ENCODE data around the gene LRRFIP1. TPM values are rescaled to one million over a fixed set of nuclear protein-coding genes. Genes with fewer than 3 reads are reported as not detected.

LRRFIP1 gene
- 18.9 and 40.7 TPM in 2 replicates for total RNA-seq (ENCODE audit: low replicate concordance)

- Mint-ChIP-seq H3K27ac (peak within 1 kb of the TSS; percentile 79), H3K27me3 (ENCODE audit: insufficient read depth, low read depth) (peaks cover 14% of the 10 kb centered on the region), H3K4me3 (peak within 1 kb of the TSS; percentile 95), H3K9me3 (no peaks in the 10 kb centered on the region), H3K36me3 (peaks cover 16% of the 10 kb centered on the region), H3K4me1 (peaks cover 34% of the 10 kb centered on the region)
- H3K4me1 ChIP-seq, result peaks cover 8% of the 10 kb centered on the region
- TF ChIP-seq EZH2 (IDR thresholded peaks at IDR 0.05), result peak; percentile 45
- TF ChIP-seq CTCF (IDR thresholded peaks at IDR 0.05), result no peak
- peak; percentile 10 for TF ChIP-seq EZH2phosphoT487 (IDR thresholded peaks at IDR 0.05)
- H3F3A ChIP-seq (ENCODE audit: low read depth), result peaks cover 17% of the 10 kb centered on the region
- H3K36me3 ChIP-seq, result no peaks in the 10 kb centered on the region
- no peak within 1 kb of the TSS for H3K9ac ChIP-seq
- peaks cover 21% of the 10 kb centered on the region for H4K20me1 ChIP-seq (ENCODE audit: low read depth)
- peak; percentile 76 for DNase-seq (ENCODE audit: low spot score)
- no peak within 1 kb of the TSS for H2AFZ ChIP-seq (replicated peaks)
- H3K4me3 ChIP-seq, result peak within 1 kb of the TSS; percentile 67
- peak within 1 kb of the TSS; percentile 84 for H3K4me2 ChIP-seq
- H3K9me3 ChIP-seq (ENCODE audit: low read depth), result no peaks in the 10 kb centered on the region
- H3K79me2 ChIP-seq (ENCODE audit: low read depth), result peaks cover 3% of the 10 kb centered on the region
- no peak within 1 kb of the TSS for H3K27ac ChIP-seq
- peaks cover 63% of the 10 kb centered on the region for H3K27me3 ChIP-seq
Measured at GRCh38 chr2:237627441-237628246, at the start of gene LRRFIP1. TSS of gene LRRFIP1 (plus strand) at chr2:237627587. CDS start at chr2:237627645, 58 bp downstream.

GRCh38 chr2:237577956-237578870 lies 49.2 kb upstream of the LRRFIP1 start:
- Histone ChIP-seq H3K4me1 (peaks cover 9% of the 10 kb centered on the region), H3K4me2 (no peak overlapping the region), H2AFZ (replicated peaks) (no peak overlapping the region), H4K20me1 (ENCODE audit: low read depth) (no peaks in the 10 kb centered on the region), H3F3A (ENCODE audit: low read depth) (peaks cover 4% of the 10 kb centered on the region), H3K79me2 (ENCODE audit: low read depth) (no peaks in the 10 kb centered on the region), H3K4me3 (no peak overlapping the region), H3K9me3 (ENCODE audit: low read depth) (no peaks in the 10 kb centered on the region), H3K27ac (no peak overlapping the region), H3K36me3 (no peaks in the 10 kb centered on the region), H3K9ac (no peak overlapping the region), H3K27me3 (no peaks in the 10 kb centered on the region)
- H3K4me3 Mint-ChIP-seq, result no peak overlapping the region
- no peak for TF ChIP-seq EZH2phosphoT487 (IDR thresholded peaks at IDR 0.05)
- TF ChIP-seq CTCF (IDR thresholded peaks at IDR 0.05), result no peak
- TF ChIP-seq EZH2 (IDR thresholded peaks at IDR 0.05), result no peak
- H3K9me3 Mint-ChIP-seq, result no peaks in the 10 kb centered on the region
- H3K4me1 Mint-ChIP-seq, result peaks cover 9% of the 10 kb centered on the region
- H3K27ac Mint-ChIP-seq, result peak overlapping the region; percentile 27
- DNase-seq (ENCODE audit: low spot score), result no peak
- H3K36me3 Mint-ChIP-seq, result no peaks in the 10 kb centered on the region
- H3K27me3 Mint-ChIP-seq (ENCODE audit: insufficient read depth, low read depth), result peaks cover 4% of the 10 kb centered on the region

- no peak overlapping the region for H2AFZ ChIP-seq (replicated peaks)
- H3K79me2 ChIP-seq (ENCODE audit: low read depth), result no peaks in the 10 kb centered on the region
- Mint-ChIP-seq H3K27ac (no peak overlapping the region), H3K4me1 (peaks cover 11% of the 10 kb centered on the region), H3K9me3 (no peaks in the 10 kb centered on the region), H3K36me3 (no peaks in the 10 kb centered on the region), H3K27me3 (ENCODE audit: insufficient read depth, low read depth) (peaks cover 5% of the 10 kb centered on the region), H3K4me3 (no peak overlapping the region)
- no peaks in the 10 kb centered on the region for H3K36me3 ChIP-seq
- H3K9me3 ChIP-seq (ENCODE audit: low read depth), result no peaks in the 10 kb centered on the region
- H4K20me1 ChIP-seq (ENCODE audit: low read depth), result no peaks in the 10 kb centered on the region
- H3K9ac ChIP-seq, result no peak overlapping the region
- peaks cover 4% of the 10 kb centered on the region for H3F3A ChIP-seq (ENCODE audit: low read depth)
- no peaks in the 10 kb centered on the region for H3K27me3 ChIP-seq
- H3K4me3 ChIP-seq, result no peak overlapping the region
- TF ChIP-seq EZH2 (IDR thresholded peaks at IDR 0.05) (no peak), EZH2phosphoT487 (IDR thresholded peaks at IDR 0.05) (no peak), CTCF (IDR thresholded peaks at IDR 0.05) (no peak)
- H3K27ac ChIP-seq, result no peak overlapping the region
- no peak overlapping the region for H3K4me2 ChIP-seq
- peaks cover 15% of the 10 kb centered on the region for H3K4me1 ChIP-seq
- DNase-seq (ENCODE audit: low spot score), result no peak
Measured at GRCh38 chr2:237581326-237581725, 46.1 kb upstream of the LRRFIP1 start.

Measured in neural progenitor cell (in vitro differentiated cells).